ENCODE results near the gene ZHX3. TPM values are rescaled to one million over a fixed set of nuclear protein-coding genes. Genes with fewer than 3 reads are reported as not detected.
A peak's percentile ranks its signal among the peaks of the same experiment; 100 is the strongest.

Gene ZHX3
- total and polyA plus RNA-seq, 2 of the 13 experiments (the other 11 are each of a cell fraction or from before 2014, with no cell fraction given) = 8.4 to 11.7 TPM

DNA sequence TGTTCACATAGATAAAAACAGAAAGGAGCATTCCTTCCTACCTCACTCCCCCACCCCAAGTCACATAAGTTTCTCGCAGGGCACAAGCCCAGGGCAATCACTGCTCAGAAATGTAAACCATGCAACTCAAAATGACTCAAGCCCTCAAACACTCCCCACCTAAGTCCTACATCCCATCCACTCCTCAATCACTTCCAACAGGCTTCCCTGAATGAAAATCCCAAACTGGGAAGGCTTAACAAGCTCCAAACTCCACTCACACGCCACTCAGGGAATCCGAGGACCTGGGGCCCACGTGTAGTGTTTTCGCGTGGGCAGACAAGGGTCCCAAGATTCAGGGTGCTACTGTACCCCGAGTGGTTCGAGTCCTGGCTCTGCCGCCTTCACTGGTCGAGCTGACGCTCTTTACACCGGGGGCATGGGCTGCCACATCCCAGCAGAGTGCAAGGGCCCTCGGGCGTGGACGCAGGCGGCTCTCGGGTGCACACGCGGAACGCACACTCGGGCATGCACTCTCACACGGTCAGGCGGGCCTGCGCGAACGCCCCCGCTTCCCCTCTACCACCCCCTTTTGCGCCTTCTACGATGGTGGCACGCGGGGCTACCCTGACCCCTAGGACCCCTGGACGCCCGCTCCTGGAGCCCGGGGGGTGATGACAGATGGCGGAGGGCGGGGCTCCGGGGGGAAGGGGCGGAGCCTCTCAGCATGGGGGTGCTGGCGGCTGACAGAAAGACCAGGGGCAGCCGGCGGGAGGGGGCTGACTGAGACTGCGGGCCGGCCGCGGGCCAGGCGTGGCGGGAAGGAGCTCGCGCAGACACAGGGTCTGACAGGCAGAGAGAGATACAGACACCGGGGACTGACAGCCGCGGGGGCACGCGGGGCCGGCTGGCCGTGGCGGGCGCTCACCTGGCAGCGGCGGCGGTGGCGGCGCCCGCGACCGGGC, 657 bp downstream of the ZHX3 start (continued):
- TF ChIP-seq ZNF770 (CRISPR knock-in tag; IDR thresholded peaks at IDR 0.05) (no peak; the same call in 1 of the 2 replicates), CAMTA2 (CRISPR knock-in tag; IDR thresholded peaks at IDR 0.05; ENCODE audit: borderline replicate concordance) (no peak), ZNF333 (CRISPR knock-in tag; IDR thresholded peaks at IDR 0.05; ENCODE audit: borderline replicate concordance) (no peak; the same call in 1 of the 2 replicates), FOXJ3 (CRISPR knock-in tag; IDR thresholded peaks at IDR 0.05; ENCODE audit: borderline replicate concordance) (0 out of 2 replicates have a peak, but pooled peaks have one; percentile 36), ZXDC (CRISPR knock-in tag; IDR thresholded peaks at IDR 0.05) (peak; percentile 90), ZNF644 (CRISPR knock-in tag; IDR thresholded peaks at IDR 0.05; ENCODE audit: low read depth) (no peak), ZFP90 (CRISPR knock-in tag; IDR thresholded peaks at IDR 0.05; ENCODE audit: borderline replicate concordance) (peak; percentile 47; the same call in 1 of the 2 replicates), GABPB1 (CRISPR knock-in tag; IDR thresholded peaks at IDR 0.05) (peak; percentile 78; the same call in 1 of the 2 replicates), SP140L (CRISPR knock-in tag; IDR thresholded peaks at IDR 0.05; ENCODE audit: borderline replicate concordance) (0 out of 2 replicates have a peak, but pooled peaks have one; percentile 56), AGO2 (optimal IDR thresholded peaks at IDR 0.05; ENCODE audit: low read depth, low read length) (peak; percentile 49), USF2 (IDR thresholded peaks at IDR 0.05; ENCODE audit: low read depth, low read length) (no peak), USF2 (CRISPR knock-in tag; IDR thresholded peaks at IDR 0.05; ENCODE audit: borderline replicate concordance) (no peak), THAP11 (CRISPR knock-in tag; IDR thresholded peaks at IDR 0.05) (peak; percentile 25; the same call in 1 of the 2 replicates), PHB2 (IDR thresholded peaks at IDR 0.05; ENCODE audit: partially characterized antibody) (no peak), TEAD2 (CRISPR knock-in tag; IDR thresholded peaks at IDR 0.05) (no peak), TBX3 (IDR thresholded peaks at IDR 0.05; ENCODE audit: borderline replicate concordance) (no peak)
- TF ChIP-seq, protein P1, sequence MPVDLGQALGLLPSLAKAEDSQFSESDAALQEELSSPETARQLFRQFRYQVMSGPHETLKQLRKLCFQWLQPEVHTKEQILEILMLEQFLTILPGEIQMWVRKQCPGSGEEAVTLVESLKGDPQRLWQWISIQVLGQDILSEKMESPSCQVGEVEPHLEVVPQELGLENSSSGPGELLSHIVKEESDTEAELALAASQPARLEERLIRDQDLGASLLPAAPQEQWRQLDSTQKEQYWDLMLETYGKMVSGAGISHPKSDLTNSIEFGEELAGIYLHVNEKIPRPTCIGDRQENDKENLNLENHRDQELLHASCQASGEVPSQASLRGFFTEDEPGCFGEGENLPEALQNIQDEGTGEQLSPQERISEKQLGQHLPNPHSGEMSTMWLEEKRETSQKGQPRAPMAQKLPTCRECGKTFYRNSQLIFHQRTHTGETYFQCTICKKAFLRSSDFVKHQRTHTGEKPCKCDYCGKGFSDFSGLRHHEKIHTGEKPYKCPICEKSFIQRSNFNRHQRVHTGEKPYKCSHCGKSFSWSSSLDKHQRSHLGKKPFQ (CRISPR knock-in tag; IDR thresholded peaks at IDR 0.05; ENCODE audit: insufficient replicate concordance) = no peak
- TF ChIP-seq, protein P2, sequence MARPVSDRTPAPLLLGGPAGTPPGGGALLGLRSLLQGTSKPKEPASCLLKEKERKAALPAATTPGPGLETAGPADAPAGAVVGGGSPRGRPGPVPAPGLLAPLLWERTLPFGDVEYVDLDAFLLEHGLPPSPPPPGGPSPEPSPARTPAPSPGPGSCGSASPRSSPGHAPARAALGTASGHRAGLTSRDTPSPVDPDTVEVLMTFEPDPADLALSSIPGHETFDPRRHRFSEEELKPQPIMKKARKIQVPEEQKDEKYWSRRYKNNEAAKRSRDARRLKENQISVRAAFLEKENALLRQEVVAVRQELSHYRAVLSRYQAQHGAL (CRISPR knock-in tag; IDR thresholded peaks at IDR 0.05; ENCODE audit: not compliant biosample characterization) = no peak
